GM12878 (cell line): ENCODE results near the gene ZNRF3. TPM values are rescaled to one million over a fixed set of nuclear protein-coding genes. Genes with fewer than 3 reads are reported as not detected.

Experiments
- ATAC-seq: fragments of 200-7000 bp; cut with Tn5 transposase; 3 replicates; pipeline ENCODE4 v1.9.1; 2020; ENCODE audit warnings: mild to moderate bottlenecking, moderate library complexity
- BruUV-seq: library from RNA; stranded (reverse); fragments of 400-500 nt; replicated peaks from 2 replicates; lab custom pipeline; 2021; lab: Mats Ljungman, UMichigan
- CTCF ChIA-PET: fragments of 300-600 bp; sonication (Branson Sonifier 250); formaldehyde crosslinking; extraction: SDS; loops from one replicate; lab custom pipeline; 2021; ENCODE audit warnings: inconsistent platforms; lab: Yijun Ruan, JAX
- POLR2A ChIA-PET: fragments of 350-600 bp; formaldehyde crosslinking; extraction: SDS; loops from one replicate; lab custom pipeline; 2021; ENCODE audit warnings: inconsistent platforms; lab: Charles Lee
- RAD21 ChIA-PET: fragments of 300-600 bp; sonication (Branson Sonifier 250); formaldehyde crosslinking; loops from one replicate; lab custom pipeline; 2023; ENCODE audit warnings: antibody characterized with exemption; ENCODE audit not compliant: unreplicated experiment; lab: Charles Lee
- SMC1A ChIA-PET: fragments of 300-600 bp; sonication (Branson Sonifier 250); formaldehyde crosslinking; loops from one replicate; lab custom pipeline; 2023; ENCODE audit not compliant: unreplicated experiment, uncharacterized antibody; lab: Charles Lee
- DNase-seq: peaks from one replicate; pipeline ENCODE4 v3.0.0-alpha.2; 2011; ENCODE audit warnings: low read depth, low spot score
- FAIRE-seq: peaks from 3 replicates; lab custom pipeline; 2011; peaks lifted over from hg19 to GRCh38; lab: Jason Lieb, UNC
- H2AFZ ChIP-seq: 2 replicates; pipeline ENCODE4 v1.6.0; 2011; ENCODE audit warnings: low read depth, low read length, control low read depth; ENCODE audit not compliant: control insufficient read depth
- H3K27ac ChIP-seq: 2 replicates; pipeline ENCODE4 v1.5.1; 2011; ENCODE audit warnings: control low read depth; ENCODE audit not compliant: control insufficient read depth, insufficient read depth
- H3K27me3 ChIP-seq, 2 experiments: replicated peaks in 1 of 2; 2 replicates each; pipeline versions ENCODE4 v1.6.0 to v1.6.1; 2011; ENCODE audit warnings: low read length in 1 of 2; ENCODE audit not compliant: control insufficient read depth in 2 of 2, insufficient read depth in 2 of 2
- H3K36me3 ChIP-seq, 2 experiments: 2 replicates each; pipeline ENCODE4 v1.5.1; 2011; ENCODE audit warnings: low read length in 1 of 2; ENCODE audit not compliant: control insufficient read depth in 2 of 2, insufficient read depth in 2 of 2
- H3K4me1 ChIP-seq: 2 replicates; pipeline ENCODE4 v1.6.1; 2011; ENCODE audit warnings: mild to moderate bottlenecking, low read length, moderate library complexity, mixed read lengths; ENCODE audit not compliant: control insufficient read depth, insufficient read depth
- H3K4me2 ChIP-seq: 2 replicates; pipeline ENCODE4 v1.6.0; 2011; ENCODE audit warnings: control low read depth; ENCODE audit not compliant: control insufficient read depth, insufficient read depth
- H3K4me3 ChIP-seq: fragments of 200-600 bp; sonication (generic); 2 replicates; pipeline ENCODE4 v1.5.1; 2016
- H3K79me2 ChIP-seq: 2 replicates; pipeline ENCODE4 v1.6.0; 2011; ENCODE audit warnings: low read length; ENCODE audit not compliant: control insufficient read depth, insufficient read depth
- H3K9ac ChIP-seq: 2 replicates; pipeline ENCODE4 v1.8.0; 2011; ENCODE audit warnings: low read length, control low read depth, mixed read lengths; ENCODE audit not compliant: control insufficient read depth, insufficient read depth
- H3K9me3 ChIP-seq: replicated peaks from 3 replicates; pipeline ENCODE4 v1.5.1; 2011; ENCODE audit warnings: mild to moderate bottlenecking, low read length; ENCODE audit not compliant: control insufficient read depth, insufficient read depth
- H4K20me1 ChIP-seq: 2 replicates; pipeline ENCODE4 v1.6.0; 2011; ENCODE audit not compliant: control insufficient read depth, insufficient read depth
- EZH2 ChIP-seq: IDR thresholded peaks from 2 replicates; pipeline ENCODE4 v1.6.1; 2012; ENCODE audit warnings: low read depth, mild to moderate bottlenecking, control low read depth, inconsistent platforms, low read length, borderline replicate concordance; ENCODE audit not compliant: control insufficient read depth
- MYB ChIP-seq: fragments of 150-350 bp; IDR thresholded peaks from 2 replicates; pipeline ENCODE4 v1.6.1; 2014; ENCODE audit warnings: mild to moderate bottlenecking, low read depth, low read length, borderline replicate concordance
- WGBS: methylation state at CpG from one replicate; pipeline ENCODE4 v1.1.6; 2016; ENCODE audit warnings: low lambda C conversion rate; ENCODE audit not compliant: insufficient replicate concordance, insufficient coverage; ENCODE audit errors: missing lambda C conversion rate; 5-methylcytosine and 5-hydroxymethylcytosine counted together
- in situ Hi-C: fragments of 300-500 bp; cut with MboI; formaldehyde crosslinking; loops from 9 replicates; pipeline ENCODE4 v1.14.3; 2018; ENCODE audit warnings: mixed read lengths
- intact Hi-C: fragments of 100-400 bp; cut with micrococcal nuclease; formaldehyde crosslinking; loops from one replicate; pipeline ENCODE4 v1.14.2; 2022; ENCODE audit not compliant: unreplicated experiment
- polyA plus RNA-seq, 11 experiments: library from polyadenylated mRNA; depleted of rRNA in 4 of 11; unstranded in 6 of 11; stranded (reverse) in 5 of 11; fragments of >200 nt; fragmentation: Nextera tagmentation in 4 of 11; fragmentation: Illumina TruSeq in 1 of 11; extraction: Ambion mirVana in 4 of 11; extraction: Trizol in 1 of 11; gene quantifications; 1 replicate in 1 of 11; 2 replicates in 10 of 11; pipeline versions ENCODE4 v1.2.1 to v1.2.3, GENCODE V29; 2011 to 2016; ENCODE audit warnings: inconsistent platforms in 2 of 11, missing spikeins in 2 of 11, low read depth in 1 of 11
- total RNA-seq, 4 experiments: library from RNA; depleted of rRNA in 3 of 4; stranded (reverse); fragments of >200 nt in 3 of 4; fragmentation: Illumina TruSeq in 1 of 4; extraction: Trizol in 1 of 4; gene quantifications; 2 replicates each; pipeline versions ENCODE4 v1.2.1 to v1.2.3, GENCODE V29; 2013 to 2021
- TF ChIP-seq, protein P1 (sequence below), 3 experiments: IDR thresholded peaks in 2 of 3; conservative IDR thresholded peaks in 1 of 3; 2 replicates each; pipeline ENCODE4 v1.5.1; 2011; ENCODE audit warnings: low read depth in 3 of 3, low read length in 3 of 3, mild to moderate bottlenecking in 3 of 3, control low read depth in 2 of 3, moderate library complexity in 2 of 3, inconsistent platforms in 1 of 3, mixed read lengths in 1 of 3; ENCODE audit not compliant: control insufficient read depth in 2 of 3, insufficient read depth in 1 of 3; ENCODE audit errors: extremely low read depth in 1 of 3
- TF ChIP-seq, protein P2 (sequence below): fragments of 450-650 bp; IDR thresholded peaks from 2 replicates; pipeline ENCODE4 v1.6.1; 2016; ENCODE audit warnings: mild to moderate bottlenecking

The ZNRF3 gene
- total and polyA plus RNA-seq, 10 of the 15 experiments (the other 5 are each of a cell fraction or from before 2014, with no cell fraction given): 0.05 to 2.4 (median 0.46) TPM

DNA sequence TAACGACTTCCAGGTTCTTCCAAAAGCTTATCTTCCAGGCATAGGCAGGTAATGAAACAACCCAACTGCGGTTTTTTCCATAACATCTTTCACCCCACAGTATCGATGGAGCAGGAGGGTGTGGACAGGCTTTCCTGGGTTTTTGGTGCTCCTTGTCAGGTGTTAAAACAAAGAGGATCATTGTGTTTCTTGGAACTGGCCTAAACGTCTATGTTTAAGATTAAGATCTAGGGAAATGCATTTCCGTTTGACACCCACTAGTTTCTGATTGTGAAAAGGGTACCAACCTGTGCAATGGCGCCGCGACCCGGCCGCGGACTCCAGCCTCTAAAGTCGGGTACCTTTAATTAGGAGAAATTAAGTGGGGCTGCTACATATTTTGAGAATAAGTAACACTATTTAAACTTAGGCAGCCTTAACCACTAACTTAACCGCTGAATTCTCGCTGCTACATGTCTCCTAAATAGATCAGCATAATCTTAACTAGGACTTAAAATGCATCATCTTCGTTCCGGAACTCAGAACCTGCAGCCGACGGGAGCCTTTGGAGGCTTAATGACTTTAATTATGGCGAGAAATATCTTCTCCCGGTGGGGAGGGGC lies 146.7 kb downstream of the ZNRF3 start:
- no peak for DNase-seq
- ATAC-seq: no peak
- Histone ChIP-seq H2AFZ (no peak overlapping the region), H3K4me3 (no peak overlapping the region), H3K4me1 (no peaks in the 10 kb centered on the region), H3K36me3 (no peaks in the 10 kb centered on the region; a peak in 1 of 4 replicates), H3K4me2 (no peak overlapping the region), H3K27me3 (0 out of 4 replicates have a peak, but pooled peaks cover 0 to 6% of the 10 kb centered on the region in 2 experiments), H3K79me2 (no peaks in the 10 kb centered on the region), H3K27ac (no peak overlapping the region), H4K20me1 (peaks cover 3% of the 10 kb centered on the region; the same call in 1 of the 2 replicates), H3K9ac (no peak overlapping the region), H3K9me3 (no peaks in the 10 kb centered on the region)
- no TSS peak for BruUV-seq
- intact Hi-C loops: loop anchor here (5.0 kb wide), 1 partner anchor 123 kb away; no protein-coding TSS in a partner anchor
- TF ChIP-seq EZH2 (0 out of 2 replicates have a peak, but pooled peaks have one; percentile 5), MYB (no peak)
- TF ChIP-seq, protein P1, sequence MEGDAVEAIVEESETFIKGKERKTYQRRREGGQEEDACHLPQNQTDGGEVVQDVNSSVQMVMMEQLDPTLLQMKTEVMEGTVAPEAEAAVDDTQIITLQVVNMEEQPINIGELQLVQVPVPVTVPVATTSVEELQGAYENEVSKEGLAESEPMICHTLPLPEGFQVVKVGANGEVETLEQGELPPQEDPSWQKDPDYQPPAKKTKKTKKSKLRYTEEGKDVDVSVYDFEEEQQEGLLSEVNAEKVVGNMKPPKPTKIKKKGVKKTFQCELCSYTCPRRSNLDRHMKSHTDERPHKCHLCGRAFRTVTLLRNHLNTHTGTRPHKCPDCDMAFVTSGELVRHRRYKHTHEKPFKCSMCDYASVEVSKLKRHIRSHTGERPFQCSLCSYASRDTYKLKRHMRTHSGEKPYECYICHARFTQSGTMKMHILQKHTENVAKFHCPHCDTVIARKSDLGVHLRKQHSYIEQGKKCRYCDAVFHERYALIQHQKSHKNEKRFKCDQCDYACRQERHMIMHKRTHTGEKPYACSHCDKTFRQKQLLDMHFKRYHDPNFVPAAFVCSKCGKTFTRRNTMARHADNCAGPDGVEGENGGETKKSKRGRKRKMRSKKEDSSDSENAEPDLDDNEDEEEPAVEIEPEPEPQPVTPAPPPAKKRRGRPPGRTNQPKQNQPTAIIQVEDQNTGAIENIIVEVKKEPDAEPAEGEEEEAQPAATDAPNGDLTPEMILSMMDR (IDR thresholded peaks at IDR 0.05 in 2 of 3, conservative IDR thresholded peaks at IDR 0.05 in 1 of 3; ENCODE audit: control insufficient read depth in 2 of 3, extremely low read depth in 1 of 3, insufficient read depth in 1 of 3, low read depth in 3 of 3, low read length in 3 of 3): peak in 1 of 3 experiments; percentile 23; a peak in 3 of 6 replicates
- TF ChIP-seq, protein P2, sequence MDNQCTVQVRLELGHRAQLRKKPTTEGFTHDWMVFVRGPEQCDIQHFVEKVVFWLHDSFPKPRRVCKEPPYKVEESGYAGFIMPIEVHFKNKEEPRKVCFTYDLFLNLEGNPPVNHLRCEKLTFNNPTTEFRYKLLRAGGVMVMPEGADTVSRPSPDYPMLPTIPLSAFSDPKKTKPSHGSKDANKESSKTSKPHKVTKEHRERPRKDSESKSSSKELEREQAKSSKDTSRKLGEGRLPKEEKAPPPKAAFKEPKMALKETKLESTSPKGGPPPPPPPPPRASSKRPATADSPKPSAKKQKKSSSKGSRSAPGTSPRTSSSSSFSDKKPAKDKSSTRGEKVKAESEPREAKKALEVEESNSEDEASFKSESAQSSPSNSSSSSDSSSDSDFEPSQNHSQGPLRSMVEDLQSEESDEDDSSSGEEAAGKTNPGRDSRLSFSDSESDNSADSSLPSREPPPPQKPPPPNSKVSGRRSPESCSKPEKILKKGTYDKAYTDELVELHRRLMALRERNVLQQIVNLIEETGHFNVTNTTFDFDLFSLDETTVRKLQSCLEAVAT: peak; percentile 50; the same call in 1 of the 2 replicates
- in situ Hi-C loops: loop anchor here (25.0 kb wide), 1 partner anchor 993 kb away; no protein-coding TSS in a partner anchor
- ChIA-PET SMC1A (interaction anchor here (0.6 to 4.7 kb wide), 13 partner anchors 8 to 200 kb away, joined by 3 to 43 read pairs (median 7); no protein-coding TSS in a partner anchor), POLR2A (interaction anchor here (0.7 to 1.1 kb wide), 3 partner anchors 14 to 109 kb away, joined by 3 to 4 read pairs (median 4); no protein-coding TSS in a partner anchor), CTCF (interaction anchor here (1.2 to 7.4 kb wide), 9 partner anchors 9 to 174 kb away, joined by 4 to 63 read pairs (median 6); no protein-coding TSS in a partner anchor), RAD21 (interaction anchor here (0.6 to 4.0 kb wide), 15 partner anchors 10 to 174 kb away, joined by 3 to 21 read pairs (median 6); no protein-coding TSS in a partner anchor)
- no peak for FAIRE-seq
- WGBS: 10% methylated on average over 20 of the region's 20 CpGs
